Amniotic stem cell (primary cell): ENCODE results near the gene TRIM61.
"Not testable (repeated sequence)": the region's sequence is repeated elsewhere in the genome, so short reads cannot be mapped to it uniquely, and the experiment has no call there.

Experiments used
- DNase-seq: peaks from one replicate; lab custom pipeline; 2025; lab: John Stamatoyannopoulos, UW

Gene TRIM61

DNA sequence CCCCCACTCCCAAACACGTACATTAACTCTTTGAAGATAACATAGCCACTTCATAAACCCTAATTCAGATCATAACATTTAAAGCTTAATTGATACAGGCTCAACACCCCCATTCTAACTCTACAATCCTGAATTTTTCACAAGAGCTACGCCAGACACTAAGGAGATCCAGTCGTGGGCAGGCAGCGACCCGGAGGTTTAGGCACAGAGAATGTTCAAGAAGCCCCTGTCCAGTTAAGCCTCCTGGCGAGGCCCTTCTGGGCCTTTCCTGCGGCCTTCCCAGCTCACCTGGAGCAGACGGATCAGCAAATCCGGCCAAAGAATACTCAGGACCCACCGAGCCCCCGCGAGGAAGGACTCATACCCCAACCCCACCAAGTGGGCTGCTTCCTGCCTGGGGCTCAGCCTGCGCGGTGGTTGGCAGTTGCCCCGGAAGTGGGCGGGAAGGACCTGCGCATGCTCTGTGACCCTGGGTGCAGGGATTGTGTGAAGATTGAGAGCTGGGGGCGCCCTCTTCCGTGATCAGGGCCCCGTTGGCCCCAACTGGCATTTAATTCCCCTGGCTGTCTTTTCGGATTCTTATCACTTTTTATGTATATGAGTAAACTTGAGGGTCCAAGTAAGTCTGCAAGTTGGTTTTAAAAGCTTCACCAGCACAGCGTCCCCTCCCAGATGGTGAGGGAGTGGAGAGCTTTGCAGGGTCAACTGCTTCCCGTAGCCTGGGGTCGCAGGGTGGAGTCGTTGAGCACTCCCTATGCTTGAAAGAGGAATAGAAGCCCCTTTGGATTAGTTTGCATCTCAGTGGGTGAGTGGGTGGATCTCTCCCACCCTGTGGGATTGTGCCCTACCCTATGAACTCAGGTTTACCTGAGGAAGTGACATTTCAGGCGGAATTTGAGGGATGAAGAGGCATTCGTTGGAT lies at the start of gene TRIM61:
TSS of gene TRIM61 (minus strand) at position 415 of the 922 bp plus-strand sequence. CDS start 7,655 bp downstream, outside the sequence.
- no peak for DNase-seq

DNA sequence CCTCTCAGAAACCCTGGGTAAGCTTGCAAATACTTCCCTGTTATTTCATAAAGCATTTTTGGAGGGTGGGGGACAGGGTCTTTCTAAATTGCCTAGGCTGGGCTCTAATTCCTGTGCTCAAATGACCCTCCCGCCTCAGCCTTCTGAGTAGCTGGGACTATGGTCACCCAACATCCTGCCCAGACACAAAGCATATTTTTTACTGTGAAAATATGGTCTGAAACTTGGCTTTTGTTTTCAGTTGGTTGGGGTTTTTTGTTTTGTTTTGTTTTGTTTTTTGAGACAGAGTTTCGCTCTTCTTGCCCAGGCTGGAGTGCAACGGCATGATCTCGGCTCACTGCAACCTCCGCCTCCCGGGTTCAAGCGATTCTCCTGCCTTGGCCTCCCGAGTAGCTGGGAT lies 48.3 kb upstream of the TRIM61 start:
- DNase-seq = not testable (repeated sequence)

DNA sequence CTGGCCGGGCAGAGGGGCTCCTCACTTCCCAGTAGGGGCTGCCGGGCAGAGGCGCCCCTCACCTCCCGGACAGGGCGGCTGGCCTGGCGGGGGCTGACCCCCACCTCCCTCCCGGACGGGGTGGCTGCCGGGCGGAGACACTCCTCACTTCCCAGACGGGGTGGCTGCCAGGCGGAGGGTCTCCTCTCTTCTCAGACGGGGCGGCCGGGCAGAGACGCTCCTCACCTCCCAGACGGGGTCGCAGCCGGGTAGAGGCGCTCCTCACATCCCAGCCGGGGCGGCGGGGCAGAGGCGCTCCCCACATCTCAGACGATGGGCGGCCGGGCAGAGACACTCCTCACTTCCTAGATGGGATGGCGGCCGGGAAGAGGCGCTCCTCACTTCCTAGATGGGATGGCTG lies 42.5 kb upstream of the TRIM61 start:
- not testable (repeated sequence) for DNase-seq

DNA sequence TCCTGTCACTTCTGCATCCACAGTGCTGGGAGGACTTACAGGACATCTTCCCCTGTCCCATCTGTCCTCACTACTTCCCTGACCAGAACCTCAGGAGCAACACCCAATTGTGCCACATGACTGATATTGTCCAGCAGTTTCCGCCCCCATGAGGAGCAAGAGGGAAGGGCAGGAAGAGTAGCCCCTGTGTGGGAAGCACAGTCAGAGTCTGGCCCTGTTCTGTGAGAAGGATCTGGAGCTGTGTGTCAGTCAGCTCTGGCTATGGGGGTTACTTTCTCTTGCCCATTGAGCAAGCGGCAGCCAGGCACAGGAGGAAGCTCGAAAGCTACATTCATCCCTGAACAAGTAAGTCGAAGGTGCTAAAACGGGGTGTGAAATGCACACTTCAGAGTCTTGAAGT lies 39.5 kb upstream of the TRIM61 start:
- DNase-seq = no peak

DNA sequence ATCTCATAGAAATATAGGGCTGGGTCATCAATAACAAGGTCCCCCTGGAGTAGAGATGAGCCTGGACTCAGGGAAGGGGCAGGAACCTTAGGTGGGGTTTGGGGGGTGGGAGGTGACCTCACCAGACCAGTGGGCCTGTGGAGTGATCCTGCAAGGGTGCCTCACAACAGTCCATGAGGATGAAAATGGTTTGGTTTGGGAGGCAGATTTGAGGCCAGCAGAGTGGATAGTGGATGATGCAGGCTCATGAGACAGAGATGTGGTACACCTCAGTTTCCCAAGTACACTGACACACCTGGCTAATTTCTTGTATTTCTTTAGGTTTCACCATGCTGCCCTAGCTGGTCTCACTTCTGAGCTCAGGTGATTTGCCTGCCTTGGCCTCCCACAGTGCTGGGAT lies 36.2 kb upstream of the TRIM61 start:
- DNase-seq = no peak

DNA sequence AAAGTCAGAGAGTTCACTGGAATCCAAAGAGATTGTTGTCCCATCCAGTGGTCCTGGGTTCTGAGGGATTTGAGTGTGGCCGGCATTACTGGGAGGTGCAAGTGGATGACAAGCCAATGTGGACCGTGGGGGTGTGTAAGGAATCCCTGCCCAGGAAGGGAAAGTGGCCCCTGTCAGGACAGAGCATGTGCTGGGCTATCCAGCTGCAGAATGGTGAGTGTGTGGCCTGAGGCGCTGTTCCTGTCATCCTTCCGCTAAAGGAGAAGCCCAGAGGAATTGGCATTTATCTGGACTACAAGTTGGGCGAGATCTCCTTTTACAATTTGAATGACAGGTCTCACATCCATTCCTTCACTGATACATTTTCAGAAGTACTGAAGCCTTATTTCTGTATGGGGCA lies 33.9 kb upstream of the TRIM61 start:
- DNase-seq = no peak

DNA sequence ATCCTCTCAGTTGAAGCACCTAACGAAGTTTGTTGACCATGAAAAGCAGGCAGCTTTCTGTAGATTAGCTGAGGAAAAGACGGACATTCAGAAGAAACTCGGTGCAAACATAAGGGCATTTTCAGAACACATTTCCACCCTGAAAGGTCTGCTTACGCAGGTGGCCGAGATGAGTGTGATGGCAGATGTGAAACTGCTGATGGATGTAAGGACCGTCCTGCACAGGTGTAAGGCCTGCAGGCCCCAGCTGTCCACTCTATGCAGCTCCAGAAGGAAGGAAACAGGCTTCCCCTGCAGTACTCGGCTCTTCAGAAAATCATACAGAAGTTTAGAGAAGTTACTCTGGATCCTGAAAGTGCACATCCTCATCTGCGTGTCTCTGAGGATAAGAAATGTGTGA lies 33.5 kb upstream of the TRIM61 start:
- no peak for DNase-seq

DNA sequence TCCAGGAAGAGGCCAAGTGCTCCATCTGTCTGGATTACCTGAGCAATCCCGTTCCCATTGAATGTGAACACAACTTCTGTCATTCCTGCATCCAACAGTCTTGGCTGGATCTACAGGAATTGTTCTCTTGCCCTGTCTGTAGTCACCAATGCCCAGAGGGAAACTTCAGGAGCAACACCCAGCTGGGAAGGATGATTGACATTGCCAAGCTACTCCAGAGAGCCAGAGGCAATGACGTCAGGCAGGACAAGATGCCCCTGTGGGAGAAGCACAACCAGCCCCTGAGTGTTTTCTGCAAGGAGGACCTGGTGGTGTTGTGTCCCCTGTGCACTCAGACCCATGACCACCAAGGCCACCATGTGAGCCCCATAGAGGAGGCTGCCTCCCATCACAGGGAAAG lies 33.0 kb upstream of the TRIM61 start:
- no peak for DNase-seq

DNA sequence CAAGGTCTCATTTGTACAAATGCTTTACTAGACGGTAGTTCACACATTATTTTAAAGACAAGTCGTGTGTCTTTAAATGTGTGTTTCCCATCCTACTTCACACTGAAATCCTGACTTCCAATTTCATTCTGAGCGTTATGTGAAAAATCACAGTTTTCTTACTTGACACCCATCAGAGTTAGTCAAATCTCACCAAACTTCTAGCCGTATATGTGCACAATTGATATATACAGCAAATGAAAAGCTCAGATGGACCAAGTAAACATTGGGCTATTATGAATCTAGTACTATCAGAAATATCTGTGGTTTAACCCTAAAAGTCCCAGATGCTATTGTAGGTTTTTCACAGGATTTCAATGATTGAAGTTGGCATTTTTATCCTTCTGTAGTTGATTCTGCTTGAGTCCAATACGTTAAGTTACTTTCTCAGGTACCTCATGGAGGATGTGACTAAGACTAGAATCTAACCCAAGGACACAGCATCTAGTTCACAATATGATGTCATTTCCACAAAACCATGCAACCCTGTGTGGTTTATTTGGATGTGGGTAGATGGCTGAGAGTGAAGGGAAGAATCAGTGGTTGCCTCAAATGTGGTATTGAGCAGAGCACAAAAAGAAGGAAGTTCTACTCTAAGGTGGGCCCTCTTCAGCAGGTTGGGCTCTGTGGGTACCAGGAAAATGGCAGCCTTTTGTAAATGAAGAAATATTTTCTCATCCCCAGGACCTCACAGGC lies 32.2 kb upstream of the TRIM61 start:
- DNase-seq = no peak

DNA sequence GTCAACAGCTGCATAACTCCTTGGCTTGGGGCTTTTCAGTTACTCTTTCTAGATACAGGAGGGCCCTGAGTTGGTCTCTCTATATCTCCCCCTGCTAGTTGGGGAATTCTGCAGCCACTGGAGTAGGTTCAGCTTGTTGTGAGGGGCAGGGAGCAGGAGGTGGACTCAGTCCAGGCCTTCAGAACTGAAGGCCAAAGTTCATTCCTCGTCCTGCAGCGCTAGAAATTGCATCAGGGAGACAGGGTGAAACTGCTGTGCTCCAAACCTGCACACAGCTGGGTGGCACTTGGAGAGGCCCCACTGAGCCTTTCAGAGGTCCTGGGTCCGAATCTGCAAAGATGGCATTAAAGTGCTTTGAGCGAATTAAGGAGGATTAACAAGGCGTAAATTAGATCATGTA lies 29.4 kb upstream of the TRIM61 start:
- DNase-seq = no peak

DNA sequence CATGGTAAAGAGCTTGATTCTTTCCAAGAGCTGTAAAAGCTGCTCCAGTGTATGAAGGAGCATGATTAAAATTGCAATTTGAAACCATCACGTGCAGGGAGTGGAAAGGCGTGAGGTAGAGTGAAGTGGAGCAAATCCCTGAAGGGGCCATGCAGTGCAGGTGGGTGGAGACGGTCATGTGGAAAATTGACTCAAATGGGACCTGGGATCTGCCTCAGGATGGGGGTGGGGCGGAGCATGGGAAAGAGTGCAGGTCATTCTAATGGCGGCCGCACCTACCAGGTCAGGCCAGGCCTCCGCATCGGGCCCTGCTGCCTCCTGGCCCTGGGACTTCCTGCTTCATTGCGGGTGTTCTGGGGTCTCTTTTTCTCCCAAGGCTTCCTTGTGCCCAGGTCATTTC lies 29.0 kb upstream of the TRIM61 start:
- DNase-seq = no peak

DNA sequence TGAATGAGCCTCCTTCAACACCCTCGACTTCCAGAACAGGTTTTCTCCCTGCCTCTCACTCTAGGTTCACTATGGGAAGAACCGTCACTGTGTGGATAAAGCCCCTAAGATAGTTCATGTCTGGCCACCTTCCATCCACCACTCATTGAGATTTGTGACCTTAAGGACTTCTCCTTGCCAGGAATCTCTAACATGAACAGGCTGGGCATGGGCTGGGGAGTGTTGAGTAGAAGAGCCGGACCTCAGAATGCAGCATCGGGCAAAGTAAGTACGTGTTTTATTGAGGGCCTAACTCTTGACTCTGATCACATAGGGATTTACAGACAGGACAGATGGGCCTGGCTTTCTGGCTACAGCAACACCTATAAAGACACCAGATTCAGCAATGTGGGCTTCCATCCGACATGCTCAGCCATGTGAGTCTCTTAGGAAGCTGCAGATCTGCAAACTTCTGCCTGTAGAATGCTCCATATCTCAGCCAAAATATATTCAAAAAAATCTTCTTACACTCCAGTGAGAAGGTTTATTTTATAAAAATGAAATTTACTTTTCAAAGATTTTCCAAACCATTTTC lies 28.0 kb upstream of the TRIM61 start:
- no peak for DNase-seq

DNA sequence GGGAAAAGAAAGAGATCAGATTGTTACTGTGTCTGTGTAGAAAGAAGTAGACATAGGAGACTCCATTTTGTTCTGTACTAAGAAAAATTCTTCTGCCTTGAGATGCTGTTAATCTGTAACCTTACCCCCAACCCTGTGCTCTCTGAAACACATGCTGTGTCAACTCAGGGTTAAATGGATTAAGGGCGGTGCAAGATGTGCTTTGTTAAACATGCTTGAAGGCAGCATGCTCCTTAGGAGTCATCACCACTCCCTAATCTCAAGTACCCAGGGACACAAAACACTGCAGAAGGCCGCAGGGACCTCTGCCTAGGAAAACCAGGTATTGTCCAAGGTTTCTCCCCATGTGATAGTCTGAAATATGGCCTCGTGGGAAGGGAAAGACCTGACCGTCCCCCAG lies 24.5 kb upstream of the TRIM61 start:
- DNase-seq = not testable (repeated sequence)

DNA sequence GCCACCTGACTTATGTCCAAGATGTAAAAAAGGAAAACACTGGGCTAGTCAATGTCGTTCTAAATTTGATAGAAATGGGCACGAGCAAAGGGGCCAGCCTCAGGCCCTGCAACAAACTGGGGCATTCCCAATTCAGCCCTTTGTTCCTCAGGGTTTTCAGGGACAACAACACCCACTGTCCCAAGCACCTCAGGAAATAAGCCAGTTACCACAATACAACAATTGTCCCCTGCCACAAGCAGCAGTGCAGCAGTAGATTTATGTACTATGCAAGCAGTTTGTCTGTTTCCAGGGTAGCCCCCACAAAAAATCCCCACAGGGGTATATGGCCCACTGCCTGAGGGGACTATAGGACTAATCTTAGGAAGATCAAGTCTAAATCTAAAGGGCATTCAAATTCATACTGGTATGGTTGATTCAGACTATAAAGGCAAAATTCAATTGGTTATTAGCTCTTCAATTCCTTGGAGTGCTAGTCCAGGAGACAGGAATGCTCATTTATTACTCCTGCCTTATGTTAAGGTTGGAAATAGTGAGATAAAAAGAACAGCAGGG lies 21.1 kb upstream of the TRIM61 start:
- DNase-seq = not testable (repeated sequence)

DNA sequence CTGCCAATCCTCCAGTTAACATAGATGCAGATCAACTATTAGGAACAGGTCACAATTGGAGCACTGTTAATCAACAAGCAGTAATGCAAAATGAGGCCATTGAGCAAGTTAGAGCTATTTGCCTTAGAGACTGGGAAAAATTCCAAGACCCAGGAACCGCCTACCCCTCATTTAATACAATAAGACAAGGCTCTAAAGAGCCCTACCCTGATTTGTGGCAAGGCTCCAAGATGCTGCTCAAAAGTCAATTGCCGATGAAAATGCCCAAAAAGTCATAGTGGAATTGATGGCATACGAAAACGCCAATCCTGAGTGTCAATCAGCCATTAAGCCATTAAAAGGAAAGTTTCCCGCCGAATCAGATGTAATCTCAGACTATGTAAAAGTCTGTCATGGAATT lies 20.5 kb upstream of the TRIM61 start:
- no peak for DNase-seq

DNA sequence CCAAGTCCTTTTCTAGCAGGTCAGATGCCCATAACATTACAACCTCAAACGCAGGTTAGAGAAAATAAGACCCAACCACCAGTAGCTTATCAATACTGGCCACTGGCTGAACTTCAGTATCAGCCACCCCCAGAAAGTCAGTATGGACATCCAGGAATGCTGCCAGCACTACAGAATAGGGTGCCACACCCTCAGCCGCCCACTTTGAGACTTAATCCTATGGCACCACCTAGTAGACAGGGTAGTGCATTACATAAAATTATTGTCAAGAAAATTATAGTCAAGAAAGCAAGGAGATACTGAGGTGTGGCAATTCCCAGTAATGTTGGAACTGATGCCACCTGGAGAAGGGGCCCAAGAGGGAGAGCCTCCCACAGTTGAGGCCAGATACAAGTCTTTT lies 19.9 kb upstream of the TRIM61 start:
- DNase-seq = no peak

DNA sequence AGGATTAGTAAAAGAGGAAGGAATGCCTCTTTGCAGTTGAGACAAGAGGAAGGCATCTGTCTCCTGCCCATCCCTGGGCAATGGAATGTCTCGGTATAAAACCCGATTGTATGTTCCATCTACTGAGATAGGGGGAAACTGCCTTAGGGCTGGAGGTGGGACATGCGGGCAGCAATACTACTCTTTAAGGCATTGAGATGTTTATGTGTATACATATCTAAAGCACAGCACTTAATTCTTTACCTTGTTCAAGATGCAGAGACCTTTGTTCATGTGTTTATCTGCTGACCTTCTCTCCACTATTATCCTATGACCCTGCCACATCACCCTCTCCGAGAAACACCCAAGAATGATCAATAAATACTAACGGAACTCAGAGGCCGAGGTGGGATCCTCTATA lies 18.7 kb upstream of the TRIM61 start:
- DNase-seq = not testable (repeated sequence)

DNA sequence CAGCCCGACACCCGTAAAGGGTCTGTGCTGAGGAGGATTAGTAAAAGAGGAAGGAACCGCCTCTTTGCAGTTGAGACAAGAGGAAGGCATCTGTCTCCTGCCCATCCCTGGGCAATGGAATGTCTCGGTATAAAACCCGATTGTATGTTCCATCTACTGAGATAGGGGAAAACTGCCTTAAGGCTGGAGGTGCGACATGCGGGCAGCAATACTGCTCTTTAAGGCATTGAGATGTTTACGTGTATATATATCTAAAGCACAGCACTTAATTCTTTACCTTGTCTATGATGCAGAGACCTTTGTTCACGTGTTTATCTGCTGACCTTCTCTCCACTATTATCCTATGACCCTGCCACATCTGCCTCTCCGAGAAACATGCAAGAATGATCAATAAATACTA lies 13.3 kb upstream of the TRIM61 start:
- not testable (repeated sequence) for DNase-seq

DNA sequence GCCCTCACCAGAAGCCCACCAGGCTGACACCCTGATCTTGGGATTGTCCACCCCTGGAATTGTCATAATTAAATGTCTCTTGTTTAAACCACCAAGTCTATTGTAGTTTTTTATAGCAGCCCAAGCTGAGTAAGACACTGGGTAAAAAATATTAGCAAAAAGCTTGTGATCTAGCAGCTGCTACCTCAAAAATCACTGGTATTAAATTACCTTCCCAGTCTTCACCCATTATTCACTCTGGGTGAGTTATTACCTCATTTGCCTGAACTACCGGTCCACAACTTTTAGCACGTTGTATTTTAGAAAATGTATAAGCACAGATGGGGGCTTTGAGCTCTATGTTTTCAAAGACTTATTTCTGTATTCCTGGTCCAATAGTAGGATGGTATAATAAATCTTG lies 12.0 kb upstream of the TRIM61 start:
- DNase-seq = no peak

DNA sequence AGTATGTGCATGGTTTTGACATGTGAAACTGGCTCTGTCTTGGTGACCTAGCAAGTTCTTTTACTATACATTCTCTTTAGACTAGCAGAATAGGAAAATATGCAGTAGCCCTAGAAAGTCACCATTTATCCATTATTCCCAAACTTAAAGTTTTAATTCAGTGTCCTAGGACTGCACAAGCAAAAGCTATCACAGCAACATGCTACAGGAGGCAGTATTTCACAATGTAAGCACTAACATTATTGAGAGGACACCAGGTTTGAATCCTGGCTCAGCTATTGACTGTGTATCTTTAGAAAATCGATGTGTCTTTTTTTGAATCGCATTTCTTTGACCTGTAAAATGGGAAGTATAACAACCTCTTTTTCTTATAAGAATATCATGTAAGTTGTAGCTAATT lies 5.5 kb downstream of the TRIM61 start:
- not testable (repeated sequence) for DNase-seq

DNA sequence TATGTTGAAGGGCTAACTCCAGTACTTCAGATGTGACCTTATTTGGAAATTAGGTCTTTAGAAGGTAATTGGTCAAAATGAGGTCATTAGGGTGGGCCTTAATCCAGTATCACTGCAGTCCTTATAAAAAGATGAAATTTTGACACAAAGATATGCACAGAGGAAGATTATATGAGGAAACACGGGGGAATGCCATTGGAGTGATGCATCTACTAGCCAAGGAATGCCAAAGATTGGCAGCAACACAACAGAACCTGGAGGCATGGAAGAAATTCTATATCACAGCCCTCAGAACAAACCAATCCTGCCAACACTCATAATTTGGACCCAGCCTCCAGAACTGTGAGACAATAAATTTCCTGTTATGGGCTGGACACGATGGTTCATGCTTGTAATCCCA lies 17.6 kb downstream of the TRIM61 start:
- no peak for DNase-seq

DNA sequence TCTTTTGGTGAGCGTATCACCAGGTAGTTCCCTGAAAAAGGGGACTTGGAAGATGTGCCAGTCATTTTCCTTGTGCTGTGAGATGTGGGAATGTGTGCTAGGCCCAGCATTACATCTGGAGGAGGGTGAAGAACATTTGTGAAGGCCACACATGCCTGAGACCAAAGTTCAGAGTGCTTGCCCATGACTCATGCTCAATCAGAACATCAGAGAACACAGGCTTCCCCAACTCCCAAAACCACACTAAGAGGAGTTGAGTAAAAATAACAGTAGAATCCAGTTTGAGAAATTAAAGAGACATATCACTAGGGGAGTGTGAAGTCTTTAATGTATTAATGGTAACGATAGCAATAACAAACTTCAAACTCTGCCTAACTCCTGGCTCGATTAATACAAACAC lies 18.0 kb downstream of the TRIM61 start:
- DNase-seq = not testable (repeated sequence)
